NCI-H187 treated with DMSO at 0.1 percent for 48 hours (cell line): ENCODE data around the gene MPZL2.

Experiments used
- DNase-seq: peaks from one replicate; lab custom pipeline; 2025; lab: John Stamatoyannopoulos, UW

Gene MPZL2

GRCh38 chr11:118283756-118284350, 19.8 kb upstream of the MPZL2 start:
- no peak for DNase-seq

GRCh38 chr11:118283037-118283636, 19.0 kb upstream of the MPZL2 start:
- no peak for DNase-seq

GRCh38 chr11:118282606-118283005, 18.5 kb upstream of the MPZL2 start:
- no peak for DNase-seq

- no peak for DNase-seq
Observed at GRCh38 chr11:118281284-118281683, 17.2 kb upstream of the MPZL2 start.

GRCh38 chr11:118277312-118277711, 13.2 kb upstream of the MPZL2 start:
- no peak for DNase-seq

GRCh38 chr11:118276422-118276821, 12.3 kb upstream of the MPZL2 start:
- no peak for DNase-seq

GRCh38 chr11:118275176-118275575, 11.1 kb upstream of the MPZL2 start:
- DNase-seq = no peak

- DNase-seq = no peak
Observed at GRCh38 chr11:118274186-118274585, 10.1 kb upstream of the MPZL2 start.

- no peak for DNase-seq
Observed at GRCh38 chr11:118272001-118272400, 7.9 kb upstream of the MPZL2 start.

- no peak for DNase-seq
Observed at GRCh38 chr11:118267486-118267885, 3.4 kb upstream of the MPZL2 start.

GRCh38 chr11:118265954-118266353, 1.9 kb upstream of the MPZL2 start:
- DNase-seq = no peak

- no peak for DNase-seq
Observed at GRCh38 chr11:118264569-118265465, 720 bp upstream of the MPZL2 start.

- no peak for DNase-seq
Observed at GRCh38 chr11:118263112-118263511, 985 bp downstream of the MPZL2 start.

- DNase-seq = no peak
Observed at GRCh38 chr11:118260353-118260752, 3.7 kb downstream of the MPZL2 start.

- DNase-seq = no peak
Observed at GRCh38 chr11:118259138-118259537, 5.0 kb downstream of the MPZL2 start.

- no peak for DNase-seq
Observed at GRCh38 chr11:118258410-118258809, 5.7 kb downstream of the MPZL2 start.

- DNase-seq = no peak
Observed at GRCh38 chr11:118252688-118253087, 11.4 kb downstream of the MPZL2 start.

- peak; percentile 78 for DNase-seq
Observed at GRCh38 chr11:118251858-118252652, 12.0 kb downstream of the MPZL2 start, which contains the start of gene MPZL3. MPZL3 (minus strand) TSS chr11:118252365; CDS start chr11:118252294, 71 bp downstream.

GRCh38 chr11:118247041-118247440, 17.1 kb downstream of the MPZL2 start:
- no peak for DNase-seq

GRCh38 chr11:118245936-118246562, 18.0 kb downstream of the MPZL2 start:
- DNase-seq = no peak

- no peak for DNase-seq
Observed at GRCh38 chr11:118243993-118244762, 19.9 kb downstream of the MPZL2 start.
